ENCODE data around the gene SYT2.
"Not testable (repeated sequence)": the region's sequence is repeated elsewhere in the genome, so short reads cannot be mapped to it uniquely, and the experiment has no call there.

SYT2 gene

DNA sequence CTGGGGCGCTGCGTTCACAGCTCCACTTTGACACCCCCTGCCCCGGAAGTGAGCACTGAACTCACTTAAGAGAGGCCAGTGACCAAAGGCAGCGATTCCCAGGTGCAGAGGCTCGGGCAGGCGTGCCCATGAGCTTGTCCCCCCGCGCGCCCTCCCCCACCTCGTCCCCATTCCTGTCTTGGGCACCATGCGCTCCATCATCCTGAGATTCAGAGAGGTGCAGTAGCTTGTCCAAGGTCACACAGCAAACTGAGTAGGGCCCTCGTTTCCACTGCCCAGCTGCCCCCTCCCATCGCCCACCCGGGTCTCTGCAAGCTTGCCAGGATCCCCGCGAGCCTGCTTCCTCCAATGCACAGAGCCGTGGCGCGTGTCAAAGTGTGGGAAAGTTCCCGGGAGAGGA is 68.0 kb downstream of the SYT2 start:
- DNase-seq, result no peak

DNA sequence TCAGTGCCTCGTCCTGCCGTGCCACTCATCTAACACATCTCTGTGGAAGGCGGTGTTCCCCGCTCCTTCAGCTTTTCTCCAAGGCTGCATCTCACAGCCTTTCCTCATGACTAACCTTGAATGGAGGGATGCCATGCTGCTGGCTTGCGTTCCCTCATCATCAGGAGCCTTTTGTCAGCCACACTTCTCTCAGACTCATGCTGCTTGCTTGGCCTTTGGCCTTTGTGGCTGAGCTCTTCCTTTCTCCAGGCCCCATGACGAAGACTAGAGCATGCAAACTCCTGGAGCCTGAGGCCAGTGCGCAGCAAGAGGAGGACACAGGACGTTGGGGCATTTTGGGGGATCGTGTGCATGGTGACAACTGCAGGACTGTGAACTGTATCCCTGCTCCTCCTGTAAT is 70.8 kb downstream of the SYT2 start:
- no peak for DNase-seq

DNA sequence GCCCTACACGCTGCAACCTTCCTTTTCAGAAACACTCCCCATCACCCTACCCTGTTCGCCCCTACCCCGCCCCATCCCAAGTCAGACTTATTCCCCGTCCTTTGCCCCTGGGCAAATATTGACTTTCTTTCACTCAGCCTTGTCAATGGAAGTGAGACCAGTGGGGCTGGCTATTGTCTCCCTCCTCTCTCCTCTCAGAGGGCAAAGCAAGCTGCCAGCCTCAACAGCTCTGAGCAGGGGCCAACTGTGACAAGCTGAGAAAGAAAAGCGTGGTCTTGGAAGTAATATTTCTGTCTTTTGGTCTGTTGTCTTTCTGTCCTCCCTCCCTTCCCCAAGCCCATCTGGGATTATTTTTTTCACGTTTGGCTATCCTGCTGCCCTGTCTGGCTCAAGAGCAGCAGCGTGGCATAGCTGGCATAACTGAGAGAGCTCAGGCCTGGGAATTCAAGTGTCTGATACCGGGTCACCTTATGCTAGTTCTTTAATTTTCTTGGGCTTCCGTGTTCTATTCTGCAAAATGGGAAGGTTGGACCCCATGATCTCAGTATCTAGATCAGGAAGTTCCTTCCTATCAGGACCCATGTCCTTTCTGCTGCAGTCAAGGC is 71.5 kb downstream of the SYT2 start:
- DNase-seq, result not testable (repeated sequence)

DNA sequence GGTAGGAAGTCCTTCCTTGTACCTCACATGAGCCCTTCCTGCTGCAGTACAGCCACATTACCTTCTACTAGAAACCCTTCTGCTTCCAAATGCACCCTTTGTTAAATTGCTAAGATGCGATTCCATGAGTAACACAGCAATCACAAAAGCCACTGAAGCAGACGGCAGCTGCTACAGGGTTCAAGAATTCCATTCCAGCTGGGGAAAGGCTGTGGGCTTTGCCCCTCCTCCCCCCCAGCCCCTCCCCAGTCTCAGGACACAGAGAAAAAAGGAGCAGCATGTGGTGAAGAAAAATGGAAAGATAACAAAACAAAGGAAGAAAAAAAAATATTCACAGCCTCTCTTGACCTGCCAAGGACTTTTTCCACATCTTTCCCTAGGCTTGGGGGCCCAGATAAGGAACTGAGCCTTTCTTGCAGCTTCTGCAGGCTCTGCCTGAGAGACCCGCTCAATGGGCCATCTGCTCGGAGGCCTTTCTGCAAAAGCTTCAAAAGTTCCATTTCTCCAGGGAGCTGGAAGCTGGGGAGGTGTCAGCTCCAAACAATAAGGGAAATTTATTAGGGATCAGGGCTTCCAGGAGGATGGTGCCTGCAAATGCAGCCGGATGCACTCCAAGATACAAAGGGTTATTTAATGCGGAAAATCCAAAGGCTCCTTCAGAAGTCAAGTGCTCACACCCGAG is 72.1 kb downstream of the SYT2 start:
- no peak for DNase-seq

DNA sequence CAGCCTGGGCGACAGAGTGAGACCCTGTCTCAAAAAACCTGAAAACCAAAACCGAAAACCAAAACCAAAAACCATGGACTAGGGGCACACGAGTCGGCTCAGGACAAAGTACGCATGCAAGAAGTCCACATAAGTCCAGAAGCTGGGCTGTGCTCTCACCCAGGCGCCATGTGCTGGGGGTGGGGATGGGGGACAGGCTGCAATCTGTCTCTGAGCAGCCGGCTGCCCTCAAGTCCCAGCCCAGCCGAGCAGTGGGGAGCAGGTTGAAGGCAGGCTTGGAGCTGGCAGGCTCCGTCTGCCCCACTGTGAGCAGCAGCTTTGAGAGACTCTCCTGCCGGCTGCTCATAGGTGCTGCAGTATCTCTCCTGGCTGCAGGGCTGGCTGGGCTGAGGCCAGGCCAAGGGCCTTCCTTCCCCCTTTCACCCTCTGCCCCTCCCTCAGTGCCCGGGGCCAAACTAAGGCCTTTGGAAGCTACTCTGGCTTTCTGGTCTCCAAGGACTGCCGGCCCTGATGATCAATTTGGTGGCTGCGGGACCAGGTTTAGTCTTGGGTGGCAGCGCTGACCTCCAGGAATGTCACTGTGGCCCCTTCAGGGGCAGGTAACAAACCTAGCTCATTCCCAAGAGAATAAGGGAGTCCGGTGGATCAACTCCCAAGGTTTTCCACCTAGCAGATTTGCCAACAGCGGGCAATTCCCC is 72.8 kb downstream of the SYT2 start:
- DNase-seq, result not testable (repeated sequence)

DNA sequence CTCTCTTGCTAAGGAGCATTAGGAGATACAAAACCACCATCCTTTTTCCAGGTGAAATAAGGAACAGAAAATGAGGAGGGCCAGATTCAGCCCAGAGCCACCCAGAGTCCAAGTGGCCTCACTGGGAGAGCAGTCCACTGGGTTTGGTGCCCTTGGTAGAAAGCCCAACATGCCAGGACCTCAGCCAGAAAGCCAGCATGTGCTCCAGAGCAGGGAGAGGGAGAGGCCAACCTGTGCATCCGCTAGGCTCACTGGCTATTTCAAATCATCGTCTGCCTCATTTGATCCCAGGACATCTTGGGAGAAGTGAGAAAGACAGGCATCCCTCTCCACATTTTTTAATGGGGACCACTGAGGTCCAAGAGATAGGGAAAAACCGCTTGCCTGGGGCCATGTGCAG is 74.1 kb downstream of the SYT2 start:
- not testable (repeated sequence) for DNase-seq

DNA sequence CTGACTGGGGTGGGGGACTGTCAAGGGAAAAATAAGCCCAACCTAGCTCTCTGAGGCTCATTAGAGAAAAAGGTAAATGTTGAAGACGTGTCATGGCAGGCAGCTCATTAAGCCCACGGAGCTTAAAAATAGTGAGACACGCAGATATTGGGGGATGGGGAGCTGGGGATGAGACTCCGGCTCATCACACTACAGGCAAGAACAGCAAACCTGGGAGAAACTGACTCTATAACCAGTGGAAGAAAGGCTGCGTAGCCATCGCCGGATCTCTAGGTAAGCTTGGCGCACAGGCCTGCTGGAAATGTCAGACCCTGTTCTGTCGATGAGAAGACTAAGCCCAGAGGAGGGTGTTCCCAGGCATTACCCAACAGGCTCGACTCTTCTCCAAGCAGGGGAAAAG is 78.0 kb downstream of the SYT2 start:
- DNase-seq, result no peak

DNA sequence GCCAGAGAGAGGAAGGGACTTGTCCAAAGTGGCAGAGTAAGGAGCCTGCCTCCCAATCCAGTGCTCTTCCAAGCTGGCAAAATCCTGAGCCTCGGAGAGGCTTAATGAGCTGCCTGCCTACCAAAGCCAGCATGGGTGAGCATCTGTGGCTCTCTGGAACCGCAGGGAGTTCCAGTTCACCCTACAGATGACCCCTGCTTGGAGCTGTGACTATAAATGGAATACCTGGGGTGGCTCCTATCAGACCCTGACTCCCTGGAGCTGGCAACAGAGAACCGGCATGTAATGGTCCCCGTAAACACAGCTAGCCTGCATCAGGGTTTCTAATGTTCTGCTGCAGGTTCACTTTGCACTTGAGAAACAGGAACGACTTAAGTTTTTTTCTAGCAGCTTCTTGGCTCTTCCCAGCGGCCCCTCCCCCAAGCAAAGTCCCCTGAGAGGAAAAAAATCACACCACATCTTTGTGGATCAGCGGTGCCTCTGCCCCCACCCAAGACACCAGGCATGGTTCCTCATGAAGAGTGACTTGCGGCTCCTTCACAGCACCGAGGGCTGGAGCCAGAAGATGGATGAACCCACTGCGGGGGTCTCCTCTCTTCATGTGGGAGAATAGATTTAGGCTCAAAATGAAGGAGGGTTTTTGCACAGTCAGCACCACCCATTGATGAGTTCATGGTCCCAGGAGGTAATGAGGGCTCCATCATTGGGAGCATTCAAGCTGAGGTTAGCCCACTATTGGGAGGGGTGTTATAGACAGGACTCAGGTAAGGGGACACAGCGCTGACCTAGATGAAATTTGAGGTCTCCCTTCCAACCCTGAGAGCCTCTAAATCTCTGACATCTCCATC is 79.0 kb downstream of the SYT2 start:
- no peak for DNase-seq

DNA sequence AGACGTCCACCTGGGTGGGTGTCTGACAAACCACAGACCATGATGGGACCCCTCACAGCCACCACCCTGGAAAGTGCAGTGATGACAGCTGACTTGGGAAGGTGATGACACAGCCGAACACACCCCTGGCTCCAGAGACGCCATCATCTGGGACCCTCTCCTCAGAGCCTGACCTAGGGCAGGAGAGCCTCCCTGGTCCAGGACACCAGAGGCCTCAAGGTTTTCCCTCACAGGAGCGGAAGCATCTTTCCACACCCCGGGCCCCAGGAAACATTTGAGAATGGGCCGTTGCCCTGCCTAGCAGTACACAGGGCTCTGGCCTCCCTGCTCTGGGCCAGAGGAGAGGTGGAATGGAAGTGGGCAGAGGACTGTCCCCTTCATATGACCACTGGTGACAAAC is 79.7 kb downstream of the SYT2 start:
- no peak for DNase-seq

DNA sequence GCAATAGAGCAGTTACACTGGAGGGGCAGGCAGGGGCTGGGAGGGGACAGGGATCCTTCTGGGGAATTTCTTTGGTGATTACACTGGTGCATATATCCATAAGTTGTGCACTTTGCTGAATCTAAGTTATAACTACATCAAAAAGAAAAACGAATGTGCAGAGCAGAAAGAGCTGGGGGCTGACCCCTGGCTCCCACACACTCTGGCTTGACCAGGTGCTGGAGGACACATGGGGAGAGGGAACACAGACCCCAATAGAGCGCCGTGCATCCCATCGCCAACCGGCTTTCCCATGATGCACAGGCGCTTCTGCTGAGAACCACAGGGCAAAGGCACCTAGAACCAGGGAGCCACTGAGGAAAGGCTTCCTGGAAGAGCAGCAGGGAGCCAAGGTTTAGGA is 80.2 kb downstream of the SYT2 start:
- not testable (repeated sequence) for DNase-seq

DNA sequence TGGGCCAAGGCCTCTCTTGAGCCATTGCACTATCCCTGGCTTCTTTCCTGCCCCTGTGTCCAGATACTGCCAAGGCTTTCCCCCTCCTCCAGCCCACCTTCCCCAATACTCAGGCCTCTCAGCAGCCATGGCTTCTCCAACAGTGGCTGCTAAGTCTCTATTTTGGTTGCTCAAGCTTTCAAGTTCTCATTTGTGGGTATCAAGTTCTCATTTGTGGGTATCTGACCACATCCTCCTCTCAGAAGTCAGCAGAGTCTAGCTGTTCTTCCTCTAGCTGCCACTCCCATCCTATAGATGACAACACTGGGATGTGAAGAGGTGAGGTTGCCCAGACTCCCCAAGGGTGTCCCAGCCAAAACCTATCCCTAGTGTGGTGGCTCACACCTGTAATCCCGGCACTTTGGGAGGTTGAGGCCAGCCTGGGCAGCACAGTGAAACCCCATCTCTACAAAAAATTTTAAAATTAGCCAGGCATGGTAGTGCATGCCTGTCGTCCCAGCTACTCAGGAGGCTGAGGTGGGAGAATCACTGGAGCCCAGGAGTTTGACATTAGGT is 80.9 kb downstream of the SYT2 start:
- peak; percentile 55 for DNase-seq

DNA sequence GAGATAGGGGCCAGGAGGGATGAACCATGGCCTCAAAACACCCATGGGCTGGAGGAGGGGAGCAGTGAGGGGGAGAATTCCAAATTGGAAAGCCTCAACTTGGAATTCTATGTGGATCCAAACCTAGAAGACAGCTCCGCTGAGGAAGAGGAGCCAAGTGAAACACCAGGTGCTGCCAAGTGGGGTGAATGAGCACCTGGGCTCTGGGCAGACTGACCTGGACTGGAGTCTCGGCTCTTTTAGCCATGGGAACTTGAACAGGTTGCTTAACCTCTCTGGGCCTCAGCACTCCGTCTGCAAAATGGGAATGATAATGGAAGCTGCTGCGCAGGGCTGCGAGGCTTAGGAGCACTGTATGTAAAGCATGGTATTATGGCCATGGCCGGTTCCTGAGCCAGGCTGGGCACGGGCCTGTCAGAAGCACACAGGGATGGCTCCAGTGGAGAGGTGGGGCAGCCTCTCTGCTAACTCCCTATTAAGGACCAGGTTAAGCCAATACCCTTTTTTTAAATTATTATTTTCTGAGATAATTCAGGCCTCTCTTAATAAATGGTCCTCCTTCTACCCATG is 81.5 kb downstream of the SYT2 start:
- DNase-seq, result no peak

DNA sequence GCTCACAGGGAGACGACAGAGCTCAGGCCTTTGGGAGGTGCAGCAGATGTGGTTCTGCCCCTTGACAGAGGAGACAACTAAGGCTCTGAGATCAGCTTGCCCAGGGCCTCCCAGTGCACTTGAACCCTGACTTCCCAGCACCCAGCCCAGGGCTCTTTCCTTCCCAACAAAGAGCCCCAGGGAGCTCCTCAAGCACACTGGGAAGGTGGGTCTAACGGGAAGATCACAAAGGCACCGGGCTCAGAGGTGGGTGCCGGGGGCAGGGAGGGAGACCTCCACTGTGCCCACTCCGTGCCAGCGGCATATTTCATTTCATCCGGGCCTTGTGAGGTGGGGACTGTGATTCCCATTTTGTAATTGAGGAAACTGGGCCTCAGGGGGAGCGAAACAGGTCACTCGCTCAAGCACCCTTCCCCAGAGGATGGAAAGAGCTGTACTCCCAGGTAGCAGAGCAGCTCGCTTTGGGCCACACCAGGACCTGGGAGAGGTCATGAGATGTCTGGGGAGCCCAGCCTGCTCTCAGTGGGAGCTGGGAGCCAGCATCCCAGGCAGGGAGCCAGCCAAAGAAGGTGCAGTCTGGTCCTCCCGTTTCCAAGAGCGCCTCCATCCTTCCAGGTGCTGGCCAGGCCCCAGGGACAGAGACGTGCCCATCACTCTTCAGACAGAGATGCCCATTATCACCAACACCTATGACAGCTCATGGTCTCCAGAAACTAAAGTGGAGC is 82.3 kb downstream of the SYT2 start:
- DNase-seq, result no peak

DNA sequence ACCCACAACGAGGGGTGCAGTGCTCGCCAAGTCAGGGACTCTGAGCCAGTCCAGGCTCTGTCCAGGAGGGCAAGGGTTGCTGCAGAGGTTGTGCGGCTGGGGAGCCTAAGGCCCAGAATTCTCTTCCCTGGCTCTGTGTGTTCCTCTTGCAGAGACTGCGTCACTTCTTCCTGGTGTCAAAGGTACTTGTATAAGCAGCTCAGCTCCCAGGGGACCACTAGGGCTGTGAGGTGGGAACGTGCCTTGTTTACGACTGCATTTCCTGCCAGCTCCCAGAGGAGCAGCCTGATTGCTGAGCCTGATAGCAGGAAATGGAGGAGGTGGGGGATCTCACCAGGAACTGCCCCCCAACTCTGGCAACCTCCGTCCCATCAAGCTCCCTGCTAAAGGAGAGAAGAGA is 83.2 kb downstream of the SYT2 start:
- not testable (repeated sequence) for DNase-seq

DNA sequence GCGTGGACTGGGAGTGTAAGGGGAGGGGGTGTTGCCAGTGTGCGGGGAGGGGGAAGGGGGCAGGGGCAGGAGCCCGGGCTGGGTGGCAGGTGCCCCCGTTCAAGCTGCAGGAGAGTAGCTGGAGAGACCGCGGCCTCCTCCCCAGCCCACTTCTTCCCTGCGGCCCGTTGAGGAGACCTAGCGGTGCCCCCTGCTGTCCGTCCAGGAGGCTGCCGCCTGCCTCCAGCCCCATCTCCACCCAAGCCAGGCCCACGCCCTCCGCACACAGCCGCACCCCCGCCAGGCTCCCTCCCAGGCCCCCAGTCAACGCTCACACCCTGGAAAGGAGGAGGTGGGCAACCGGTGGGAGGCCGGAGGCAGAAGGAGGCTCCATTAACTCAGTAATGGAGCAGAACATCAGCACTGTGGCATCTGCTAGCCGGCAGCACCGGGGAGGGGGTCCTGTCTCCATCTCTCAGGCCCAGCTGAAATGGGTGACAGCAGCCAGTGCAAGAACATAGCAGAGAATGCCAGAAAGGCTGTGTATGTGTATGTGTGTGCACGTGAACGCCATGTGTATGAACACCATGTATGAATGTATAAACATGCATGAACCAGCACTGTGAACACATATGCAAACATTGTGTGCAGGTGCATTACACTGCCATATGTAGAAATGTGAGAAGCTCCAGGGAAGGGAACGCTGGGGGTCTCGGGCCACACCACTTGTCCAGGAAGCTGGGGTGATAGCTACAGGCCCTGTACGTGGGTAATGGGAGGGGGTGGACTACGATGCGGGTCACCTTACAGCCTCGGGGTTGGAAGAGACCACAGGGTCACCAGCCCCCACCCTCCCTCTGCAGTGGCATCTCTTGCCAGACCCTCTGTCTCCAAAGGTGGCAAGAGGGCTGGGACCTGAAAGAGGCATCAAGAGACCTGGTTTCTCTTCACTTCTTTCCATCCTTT is 84.6 kb downstream of the SYT2 start:
- no peak for DNase-seq

DNA sequence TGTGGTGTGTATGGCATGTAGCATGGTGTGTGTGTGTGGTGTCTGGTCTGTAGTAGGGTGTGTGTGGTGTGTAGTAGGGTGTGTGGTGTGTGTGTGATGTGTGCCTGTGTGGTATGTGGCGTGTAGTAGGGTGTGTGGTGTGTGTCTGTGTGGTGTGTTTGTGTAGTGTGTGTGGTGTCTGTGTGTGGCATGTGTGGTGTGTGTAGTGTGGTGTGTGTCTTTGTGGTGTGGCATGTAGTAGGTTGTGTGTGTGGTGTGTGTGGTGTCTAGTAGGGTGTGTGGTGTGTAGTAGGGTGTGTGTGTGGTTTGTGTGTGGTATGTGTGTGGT is 85.5 kb downstream of the SYT2 start:
- no peak for DNase-seq

DNA sequence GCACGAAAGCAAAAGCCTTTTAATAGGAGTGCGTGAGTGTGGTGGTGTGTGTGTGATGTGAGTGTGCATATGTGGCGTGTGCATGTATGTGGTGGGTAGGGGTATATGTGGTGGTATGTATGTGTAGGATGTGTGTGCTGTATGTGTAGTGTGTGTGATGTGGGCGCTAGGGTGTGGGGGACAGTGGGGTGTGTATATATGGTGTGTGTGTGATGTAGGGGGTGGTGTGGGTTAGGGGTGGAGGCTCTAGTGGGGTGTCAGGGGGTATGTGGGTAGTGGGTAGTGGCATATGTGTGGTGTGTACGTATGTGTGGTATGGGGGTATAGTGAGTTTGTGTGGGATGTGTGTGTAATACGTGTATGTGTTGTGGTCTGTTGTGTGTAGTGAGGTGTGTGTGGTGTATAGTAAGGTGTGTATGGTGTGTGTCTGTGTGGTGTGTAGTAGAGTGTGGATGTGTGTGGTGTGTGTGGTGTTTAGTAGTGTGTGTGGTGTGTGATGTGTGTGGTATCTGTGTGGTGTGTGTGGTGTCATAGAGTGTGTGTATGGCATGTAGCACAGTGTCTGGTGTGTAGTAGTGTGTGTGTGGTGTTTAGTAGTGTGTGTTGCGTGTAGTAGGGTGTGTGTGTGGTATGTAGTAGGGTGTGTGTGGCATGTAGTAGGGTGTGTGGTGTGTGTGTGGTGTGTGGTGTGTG is 86.0 kb downstream of the SYT2 start:
- DNase-seq, result no peak

DNA sequence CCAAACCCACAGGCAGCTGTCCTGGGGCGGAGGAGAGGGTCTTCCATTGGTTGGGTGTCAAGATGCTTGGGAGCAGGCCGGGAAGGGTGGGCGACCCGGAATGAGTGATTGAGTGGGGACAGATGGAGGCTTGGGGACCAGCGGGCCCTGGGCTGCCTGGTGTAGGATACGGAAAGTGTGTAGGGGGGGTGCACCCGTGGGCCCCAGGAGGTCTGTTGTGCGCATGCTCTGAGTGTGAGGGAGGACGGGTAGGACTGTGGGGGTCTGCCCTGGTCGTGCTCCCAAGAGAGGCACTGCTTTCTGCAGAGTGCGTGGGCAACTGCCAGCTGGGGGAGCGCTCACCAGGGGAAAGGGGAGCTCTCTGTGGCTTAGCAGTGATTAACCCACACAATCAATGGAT is 86.8 kb downstream of the SYT2 start:
- not testable (repeated sequence) for DNase-seq

DNA sequence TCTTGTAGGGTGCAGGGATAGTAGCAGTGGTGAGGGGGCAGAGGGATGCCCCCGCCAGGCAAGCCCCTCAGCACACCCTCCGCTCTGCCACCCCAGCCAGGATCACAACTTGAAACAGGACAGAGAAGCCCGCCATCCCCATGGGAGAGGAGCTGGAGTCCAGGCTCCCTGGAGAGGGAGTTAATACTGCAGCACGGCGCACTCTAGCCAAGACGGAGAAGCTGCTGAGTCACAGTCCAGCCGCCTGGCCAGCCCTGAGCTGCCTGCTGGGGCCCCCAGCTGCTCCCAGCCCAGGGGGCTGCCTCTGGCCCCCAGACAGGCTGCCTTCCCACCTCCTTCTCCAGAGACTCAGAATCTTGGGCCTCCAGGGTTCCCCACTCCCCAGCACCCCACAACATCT is 87.2 kb downstream of the SYT2 start:
- no peak for DNase-seq

DNA sequence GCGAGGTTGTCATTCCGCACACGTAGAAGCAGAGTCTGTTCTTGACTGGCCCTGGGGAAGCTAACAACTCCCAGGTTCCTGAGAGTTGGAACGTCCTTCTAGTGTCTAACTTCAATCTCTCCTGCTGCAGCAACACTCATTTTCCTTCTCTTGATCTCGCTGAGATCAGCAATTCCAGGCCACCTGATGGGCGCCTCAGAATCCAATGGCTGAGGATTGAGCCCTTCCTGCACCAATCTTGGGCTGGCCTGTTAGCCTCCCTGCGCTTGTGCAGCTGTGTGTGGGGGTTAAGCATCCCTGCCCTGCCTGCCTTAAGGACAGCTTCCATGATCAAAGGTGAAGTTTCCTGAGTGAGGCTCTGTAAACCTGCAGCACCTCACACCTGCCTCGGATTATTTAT is 87.9 kb downstream of the SYT2 start:
- no peak for DNase-seq

All from SIG-M5 (cell line).